GM19239 (cell line): ENCODE measurements around the gene OBI1.
"Not testable (repeated sequence)": the region's sequence is repeated elsewhere in the genome, so short reads cannot be mapped to it uniquely, and the experiment has no call there.

Experiments used
- DNase-seq: peaks from one replicate; pipeline ENCODE4 v3.0.0; 2011; ENCODE audit warnings: low spot score; ENCODE audit not compliant: insufficient read length
- FAIRE-seq: peaks from 2 replicates; lab custom pipeline; 2011; peaks lifted over from hg19 to GRCh38; lab: Jason Lieb, UNC

The OBI1 gene

DNA sequence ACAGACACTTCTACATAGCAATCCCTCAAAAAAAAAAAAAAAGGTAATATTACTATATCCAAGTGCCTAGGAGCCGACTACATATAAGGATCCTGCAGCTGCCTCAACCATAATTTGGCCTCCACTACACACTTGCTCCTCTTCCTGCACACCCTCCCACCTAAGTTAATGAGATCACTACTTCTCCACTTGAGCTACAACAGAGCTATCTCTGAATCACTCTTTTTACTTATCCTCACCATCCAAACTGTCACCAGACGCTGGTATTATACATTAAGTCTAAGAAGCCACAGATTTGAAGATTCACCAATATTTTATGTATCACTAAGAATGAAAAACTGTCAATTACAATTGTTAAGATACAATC is 8.3 kb downstream of the OBI1 start:
- FAIRE-seq (no peak), DNase-seq (no peak)

- peak; percentile 18 for FAIRE-seq
- no peak for DNase-seq
Measured at GRCh38 chr13:78649997-78650716, 8.8 kb downstream of the OBI1 start.

DNA sequence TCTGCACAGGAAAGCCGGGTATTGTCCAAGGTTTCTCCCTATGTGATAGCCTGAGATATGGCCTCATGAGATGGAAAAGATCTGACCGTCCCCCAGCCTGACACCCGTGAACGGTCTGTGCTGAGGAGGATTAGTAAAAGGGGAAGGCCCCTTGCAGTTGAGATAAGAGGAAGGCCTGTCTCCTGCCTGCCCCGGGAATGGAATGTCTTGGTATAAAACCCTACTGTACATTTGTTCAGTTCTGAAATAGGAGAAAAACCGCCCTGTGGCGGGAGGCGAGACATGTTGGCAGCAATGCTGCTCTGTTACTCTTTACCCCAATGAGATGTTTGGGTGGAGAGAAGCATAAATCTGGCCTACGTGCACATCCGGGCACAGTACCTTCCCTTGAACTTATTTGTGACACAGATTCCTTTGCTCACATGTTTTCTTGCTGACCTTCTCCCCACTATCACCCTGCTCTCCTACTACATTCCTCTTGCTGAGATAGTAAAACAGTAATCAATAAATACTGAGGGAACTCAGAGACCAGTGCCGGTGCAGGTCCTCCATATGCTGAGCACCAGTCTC is 11.8 kb downstream of the OBI1 start:
- not testable (repeated sequence) for DNase-seq, FAIRE-seq

DNA sequence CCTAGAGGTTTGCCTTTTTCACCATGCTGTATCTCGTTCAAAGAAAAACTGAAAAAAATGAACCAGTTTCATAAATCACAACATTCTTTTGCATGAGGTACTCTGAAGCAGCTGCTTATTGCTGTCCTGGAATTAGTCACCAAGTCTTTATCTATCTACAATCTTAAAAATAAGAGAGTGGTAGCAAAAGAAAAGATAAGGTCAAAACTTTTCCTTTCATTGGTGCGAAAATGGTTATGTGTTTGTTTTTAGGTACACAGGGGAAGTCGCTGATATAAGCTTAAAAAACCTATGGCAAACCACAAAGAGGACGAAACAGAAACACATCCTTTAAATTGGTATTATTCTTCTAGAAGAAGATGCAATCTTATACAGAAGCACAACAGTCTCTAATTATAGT is 20.7 kb downstream of the OBI1 start:
- peak; percentile 11 for FAIRE-seq
- no peak for DNase-seq

- DNase-seq = no peak
- FAIRE-seq = no peak
Measured at GRCh38 chr13:78636495-78636894, 22.5 kb downstream of the OBI1 start.

DNA sequence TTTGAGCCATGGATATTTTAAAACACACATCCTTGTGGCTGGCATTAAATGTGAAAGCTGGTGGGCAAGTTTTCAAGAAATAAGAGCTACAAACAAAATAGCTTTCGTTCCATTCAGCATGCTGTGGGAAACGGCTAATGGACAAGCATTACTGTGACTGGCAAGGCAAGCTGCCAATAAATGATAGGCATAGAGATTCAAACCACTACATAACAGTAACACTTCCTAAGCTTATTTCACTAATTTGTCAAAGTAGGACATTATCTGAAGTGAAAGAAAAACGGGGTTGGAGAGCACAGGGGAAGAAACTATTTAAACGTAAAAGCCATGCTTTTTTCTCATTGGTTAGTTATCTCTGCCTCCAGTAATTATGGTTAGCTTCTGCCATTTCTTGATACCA is 26.0 kb downstream of the OBI1 start:
- no peak for FAIRE-seq
- DNase-seq = no peak

DNA sequence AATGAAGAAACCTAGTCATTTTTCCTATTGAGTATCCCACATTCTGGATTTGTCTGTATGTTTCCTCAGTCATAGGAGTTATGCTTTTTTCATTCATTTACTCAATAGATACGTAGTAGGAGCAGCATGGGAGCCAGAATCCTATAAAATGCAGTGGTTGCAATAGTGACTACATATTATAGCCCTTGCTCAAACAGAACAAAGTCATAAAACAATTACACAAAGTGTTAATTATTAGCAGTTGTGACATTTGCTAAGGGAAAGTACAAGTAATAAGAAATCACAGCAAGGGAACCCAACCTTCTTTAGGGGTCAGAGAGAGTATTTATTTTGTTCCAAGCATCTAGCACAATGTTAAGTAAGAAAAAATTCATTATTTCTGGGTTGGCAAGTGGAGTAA is 27.9 kb downstream of the OBI1 start:
- DNase-seq = no peak
- FAIRE-seq = peak; percentile 18

GRCh38 chr13:78630511-78630910 is 28.4 kb downstream of the OBI1 start:
- DNase-seq (no peak), FAIRE-seq (no peak)

DNA sequence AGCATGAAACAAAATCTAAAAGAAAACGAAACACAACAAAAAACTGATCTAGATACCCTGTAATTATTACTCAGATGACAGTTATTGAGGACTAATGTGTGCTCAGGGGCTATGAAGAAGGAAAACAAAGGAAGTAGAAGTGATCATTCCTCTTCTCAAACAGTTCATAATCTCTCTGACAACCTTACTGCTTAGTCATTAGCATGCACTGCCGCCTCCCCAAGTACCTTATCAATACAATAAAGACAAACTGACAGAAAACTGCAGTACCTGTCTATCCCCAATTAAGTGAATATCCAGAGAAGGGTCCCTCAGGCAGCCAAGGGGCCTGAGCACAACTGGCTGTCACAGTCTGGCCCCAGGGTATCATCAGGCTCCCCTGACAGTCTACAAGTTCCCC is 33.6 kb downstream of the OBI1 start:
- FAIRE-seq (no peak), DNase-seq (no peak)

- DNase-seq (no peak), FAIRE-seq (no peak)
Measured at GRCh38 chr13:78623132-78623531, 35.8 kb downstream of the OBI1 start.

GRCh38 chr13:78620936-78621470 is 38.0 kb downstream of the OBI1 start:
- FAIRE-seq = peak; percentile 66
- no peak for DNase-seq

DNA sequence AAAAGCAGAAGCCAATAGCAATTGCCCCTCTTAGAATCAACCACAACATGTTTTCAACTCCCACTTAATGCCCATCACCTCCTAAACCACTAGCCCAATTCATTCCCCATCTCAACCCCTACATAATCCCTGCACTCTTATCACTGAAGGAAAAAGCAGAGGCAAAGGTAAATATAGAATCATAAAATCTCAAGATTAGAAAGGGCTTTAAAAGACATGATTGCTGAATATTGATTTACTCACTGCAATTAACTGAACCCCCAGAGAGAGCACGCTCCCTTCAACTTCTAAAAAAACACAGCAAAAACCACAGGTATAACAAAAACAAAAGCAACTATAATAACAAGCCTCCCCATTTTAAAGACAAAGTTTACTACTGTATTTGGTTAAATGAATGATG is 40.5 kb downstream of the OBI1 start:
- DNase-seq (no peak), FAIRE-seq (no peak)

DNA sequence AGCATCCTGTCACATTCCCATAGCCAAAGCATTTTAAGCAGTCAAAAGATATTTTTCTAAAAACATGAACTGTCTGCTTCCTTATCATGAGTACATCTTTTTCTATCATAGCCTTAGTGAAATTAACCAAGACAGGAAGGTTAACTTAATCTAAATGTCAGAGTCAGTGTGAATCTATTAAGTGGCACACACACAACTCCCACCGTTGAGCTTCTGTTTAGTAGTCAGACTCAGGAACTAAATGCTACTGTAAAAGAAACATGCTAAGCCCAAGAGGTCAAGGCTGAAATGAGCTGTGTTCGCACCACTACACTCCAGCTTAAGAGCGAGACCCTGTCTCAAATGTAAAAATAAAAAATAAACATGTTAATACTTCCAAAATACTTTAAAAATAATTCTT is 47.9 kb downstream of the OBI1 start:
- no peak for DNase-seq
- no peak for FAIRE-seq

- DNase-seq = no peak
- FAIRE-seq = no peak
Measured at GRCh38 chr13:78610381-78610883, 48.5 kb downstream of the OBI1 start.

GRCh38 chr13:78609464-78610205 is 49.3 kb downstream of the OBI1 start:
- no peak for FAIRE-seq
- DNase-seq = no peak

DNA sequence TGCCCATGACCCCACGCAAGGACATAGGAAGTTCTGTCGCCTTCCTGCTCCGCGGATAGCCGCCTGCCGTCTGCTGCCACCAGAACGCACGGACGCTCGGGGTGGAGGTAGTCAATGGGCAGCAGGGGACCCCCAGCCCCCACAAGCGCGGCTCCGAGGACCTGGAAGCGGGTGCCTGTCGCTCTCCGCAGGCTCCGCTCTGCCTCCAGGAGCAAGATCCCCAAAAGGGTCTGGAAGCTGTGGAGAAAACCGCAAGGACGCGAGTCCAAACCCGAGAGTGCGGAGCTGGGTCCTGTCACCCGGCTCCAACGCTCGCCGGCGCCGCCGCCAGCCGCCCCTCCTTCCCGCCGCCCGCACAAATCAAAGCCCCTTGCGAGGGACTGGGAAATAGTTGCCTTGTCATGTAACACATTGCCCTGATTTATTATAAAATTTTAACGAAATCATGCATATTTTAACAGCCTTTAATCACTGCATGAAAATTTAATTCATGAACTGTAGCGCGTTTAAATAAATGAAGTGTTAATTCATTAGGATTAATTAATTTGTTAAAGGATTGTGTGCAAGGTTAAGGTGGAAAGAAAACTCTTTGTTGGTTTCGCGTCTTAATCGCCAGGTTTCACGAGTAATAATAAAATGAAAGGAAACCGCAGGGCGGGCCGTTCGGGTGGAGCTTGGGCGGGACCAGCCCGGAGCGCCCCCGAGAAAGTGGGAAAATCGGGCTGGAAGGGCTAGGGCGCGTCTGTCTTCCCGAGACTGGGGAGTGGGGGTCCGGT is 50.1 kb downstream of the OBI1 start:
- FAIRE-seq (no peak), DNase-seq (no peak)

DNA sequence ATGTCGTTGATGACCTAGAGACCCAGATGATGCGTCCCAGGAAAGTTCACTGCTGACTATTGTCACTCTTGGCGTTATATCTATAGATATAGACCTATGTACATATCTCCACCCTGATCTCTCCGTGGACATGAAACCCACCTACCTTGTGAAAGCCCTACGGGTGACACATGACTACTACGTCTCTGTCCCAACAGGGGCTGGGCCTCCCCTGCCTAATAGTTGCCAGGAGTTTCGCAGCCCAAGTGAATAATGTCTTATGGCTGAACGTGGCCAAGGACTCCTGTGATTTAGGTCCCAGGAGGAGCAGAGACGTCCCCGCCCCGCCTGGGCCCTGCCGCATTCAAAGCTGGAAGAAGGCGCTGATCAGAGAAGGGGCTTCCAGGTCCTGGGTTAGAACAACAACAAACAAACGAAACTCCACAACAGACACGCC is 50.7 kb downstream of the OBI1 start:
- FAIRE-seq = peak; percentile 11
- no peak for DNase-seq

DNA sequence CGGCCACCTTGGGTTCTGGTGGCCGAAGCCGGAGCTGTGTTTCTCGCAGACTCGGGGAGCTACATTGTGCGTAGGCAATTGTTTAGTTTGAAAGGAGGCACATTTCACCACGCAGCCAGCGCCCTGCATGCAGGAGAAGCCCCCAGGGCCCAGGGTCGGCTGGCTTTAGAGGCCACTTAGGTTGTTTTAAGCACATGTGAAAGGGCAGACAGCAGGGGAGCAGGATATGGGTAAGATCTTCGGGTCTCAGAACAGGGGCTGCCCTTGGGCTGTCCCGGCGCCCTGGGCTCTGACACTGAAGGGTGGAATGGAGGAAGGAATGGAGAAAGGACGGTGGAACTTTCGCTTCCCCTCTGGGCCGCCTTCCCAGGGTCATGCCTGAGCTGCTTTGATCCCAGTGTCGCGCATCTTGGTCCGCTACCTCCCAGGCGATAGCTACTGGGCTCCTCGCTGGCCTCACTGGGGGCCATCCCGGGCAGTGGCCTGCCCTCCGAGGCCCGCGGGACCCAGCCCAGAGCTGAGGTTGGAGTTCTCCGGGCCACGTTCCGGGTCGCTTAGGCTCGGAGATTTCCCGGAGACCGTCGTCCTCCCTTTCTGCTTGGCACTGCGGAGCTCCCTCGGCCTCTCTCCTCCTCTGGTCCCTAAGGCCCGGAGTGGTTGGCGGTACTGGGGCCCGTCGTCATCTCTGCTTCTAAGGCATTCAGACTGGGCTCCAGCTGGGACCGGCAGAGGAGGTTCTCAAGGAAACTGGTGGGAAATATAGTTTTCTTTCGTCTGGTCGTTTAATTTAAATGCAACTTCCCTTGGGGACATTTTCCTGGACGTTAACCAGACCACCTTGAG is 51.3 kb downstream of the OBI1 start:
- FAIRE-seq (no peak), DNase-seq (no peak)
